ENCODE data around the gene B3GLCT. TPM values are rescaled to one million over a fixed set of nuclear protein-coding genes. Genes with fewer than 3 reads are reported as not detected.

B3GLCT gene
- total RNA-seq, 2 donors from 2014 or later = 10.1 to 11.5 TPM

DNA sequence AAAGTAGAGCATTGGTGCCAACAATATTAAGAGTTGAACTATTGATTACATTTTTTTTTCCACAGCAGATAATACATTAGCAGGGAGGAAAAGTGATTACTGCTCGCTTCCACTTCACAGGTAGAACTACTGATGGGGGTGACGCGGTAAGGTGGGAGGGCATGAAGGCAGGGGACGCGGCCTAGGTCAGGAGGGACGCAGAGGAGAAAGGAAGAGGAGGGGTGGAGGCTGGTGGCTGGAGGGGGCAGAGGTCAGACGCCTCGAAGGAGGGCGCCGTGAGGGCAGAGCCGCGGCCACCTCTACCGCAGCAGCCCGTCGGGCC, 287 bp upstream of the B3GLCT start:
- H3K4me3 Mint-ChIP-seq = peak overlapping the region; percentile 61
- H3K9me3 ChIP-seq (ENCODE audit: control insufficient read depth, low read length) = no peaks in the 10 kb centered on the region
- H3K9me3 Mint-ChIP-seq = no peaks in the 10 kb centered on the region
- WGBS, 2 experiments (ENCODE audit: insufficient coverage in 1 of 2, insufficient read length in 1 of 2) = 13 to 80% methylated on average over 1 to 15 of the region's 15 CpGs
- H3K36me3 Mint-ChIP-seq (ENCODE audit: low read depth) = no peaks in the 10 kb centered on the region
- TF ChIP-seq, protein P1, sequence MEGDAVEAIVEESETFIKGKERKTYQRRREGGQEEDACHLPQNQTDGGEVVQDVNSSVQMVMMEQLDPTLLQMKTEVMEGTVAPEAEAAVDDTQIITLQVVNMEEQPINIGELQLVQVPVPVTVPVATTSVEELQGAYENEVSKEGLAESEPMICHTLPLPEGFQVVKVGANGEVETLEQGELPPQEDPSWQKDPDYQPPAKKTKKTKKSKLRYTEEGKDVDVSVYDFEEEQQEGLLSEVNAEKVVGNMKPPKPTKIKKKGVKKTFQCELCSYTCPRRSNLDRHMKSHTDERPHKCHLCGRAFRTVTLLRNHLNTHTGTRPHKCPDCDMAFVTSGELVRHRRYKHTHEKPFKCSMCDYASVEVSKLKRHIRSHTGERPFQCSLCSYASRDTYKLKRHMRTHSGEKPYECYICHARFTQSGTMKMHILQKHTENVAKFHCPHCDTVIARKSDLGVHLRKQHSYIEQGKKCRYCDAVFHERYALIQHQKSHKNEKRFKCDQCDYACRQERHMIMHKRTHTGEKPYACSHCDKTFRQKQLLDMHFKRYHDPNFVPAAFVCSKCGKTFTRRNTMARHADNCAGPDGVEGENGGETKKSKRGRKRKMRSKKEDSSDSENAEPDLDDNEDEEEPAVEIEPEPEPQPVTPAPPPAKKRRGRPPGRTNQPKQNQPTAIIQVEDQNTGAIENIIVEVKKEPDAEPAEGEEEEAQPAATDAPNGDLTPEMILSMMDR (conservative IDR thresholded peaks at IDR 0.05) = no peak
- H3K27ac Mint-ChIP-seq = peak overlapping the region; percentile 74
- no peak overlapping the region for H3K27ac ChIP-seq (ENCODE audit: low read depth, low read length)
- H3K27me3 ChIP-seq (ENCODE audit: control insufficient read depth, insufficient read depth, low read length, poor library complexity, severe bottlenecking) = no peaks in the 10 kb centered on the region
- H3K4me1 ChIP-seq (ENCODE audit: control insufficient read depth, insufficient read depth, low read length) = no peaks in the 10 kb centered on the region
- peaks cover 32% of the 10 kb centered on the region for H3K4me1 Mint-ChIP-seq
- no peak for DNase-seq
- H3K4me3 ChIP-seq (ENCODE audit: low read length) = peak overlapping the region; percentile 74
- H3K27me3 Mint-ChIP-seq (ENCODE audit: insufficient read depth) = no peaks in the 10 kb centered on the region
- H3K9ac ChIP-seq (ENCODE audit: extremely low read depth, low read length, poor library complexity, severe bottlenecking) = no peak overlapping the region
- no peaks in the 10 kb centered on the region for H3K36me3 ChIP-seq (ENCODE audit: control insufficient read depth, insufficient read depth, low read length)

DNA sequence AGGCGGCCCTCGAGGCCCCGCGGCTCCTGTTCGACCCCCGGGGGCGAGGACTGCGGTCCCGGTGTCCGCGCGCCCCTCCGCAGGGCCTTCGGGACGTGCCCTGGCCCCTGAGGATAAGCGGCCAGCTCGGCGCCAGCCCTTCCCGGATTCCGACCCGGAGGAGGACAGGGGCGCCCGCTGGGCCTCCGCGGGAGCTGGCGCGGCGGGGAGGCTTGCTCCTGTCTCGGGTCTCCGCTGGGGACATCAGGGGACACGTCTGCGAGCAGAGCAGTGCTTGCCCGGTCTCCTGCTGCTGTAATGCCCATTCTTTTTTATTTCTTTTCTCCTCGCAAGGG, 829 bp downstream of the B3GLCT start:
- Histone ChIP-seq H3K4me3 (ENCODE audit: low read length) (peak overlapping the region; percentile 82), H3K4me1 (ENCODE audit: control insufficient read depth, insufficient read depth, low read length) (no peaks in the 10 kb centered on the region), H3K27ac (ENCODE audit: low read depth, low read length) (peak overlapping the region; percentile 61), H3K9me3 (ENCODE audit: control insufficient read depth, low read length) (no peaks in the 10 kb centered on the region), H3K27me3 (ENCODE audit: control insufficient read depth, insufficient read depth, low read length, poor library complexity, severe bottlenecking) (no peaks in the 10 kb centered on the region), H3K36me3 (ENCODE audit: control insufficient read depth, insufficient read depth, low read length) (no peaks in the 10 kb centered on the region), H3K9ac (ENCODE audit: extremely low read depth, low read length, poor library complexity, severe bottlenecking) (peak overlapping the region; percentile 66)
- H3K4me3 Mint-ChIP-seq = peak overlapping the region; percentile 61
- peaks cover 34% of the 10 kb centered on the region for H3K4me1 Mint-ChIP-seq
- DNase-seq = peak; percentile 78
- WGBS, 2 experiments (ENCODE audit: insufficient coverage in 1 of 2, insufficient read length in 1 of 2) = 0 to 1% methylated on average over 6 to 34 of the region's 34 CpGs
- TF ChIP-seq, protein P1 (conservative IDR thresholded peaks at IDR 0.05) = no peak
- no peaks in the 10 kb centered on the region for H3K36me3 Mint-ChIP-seq (ENCODE audit: low read depth)
- peak overlapping the region; percentile 15 for H3K27ac Mint-ChIP-seq
- no peaks in the 10 kb centered on the region for H3K9me3 Mint-ChIP-seq
- no peaks in the 10 kb centered on the region for H3K27me3 Mint-ChIP-seq (ENCODE audit: insufficient read depth)

DNA sequence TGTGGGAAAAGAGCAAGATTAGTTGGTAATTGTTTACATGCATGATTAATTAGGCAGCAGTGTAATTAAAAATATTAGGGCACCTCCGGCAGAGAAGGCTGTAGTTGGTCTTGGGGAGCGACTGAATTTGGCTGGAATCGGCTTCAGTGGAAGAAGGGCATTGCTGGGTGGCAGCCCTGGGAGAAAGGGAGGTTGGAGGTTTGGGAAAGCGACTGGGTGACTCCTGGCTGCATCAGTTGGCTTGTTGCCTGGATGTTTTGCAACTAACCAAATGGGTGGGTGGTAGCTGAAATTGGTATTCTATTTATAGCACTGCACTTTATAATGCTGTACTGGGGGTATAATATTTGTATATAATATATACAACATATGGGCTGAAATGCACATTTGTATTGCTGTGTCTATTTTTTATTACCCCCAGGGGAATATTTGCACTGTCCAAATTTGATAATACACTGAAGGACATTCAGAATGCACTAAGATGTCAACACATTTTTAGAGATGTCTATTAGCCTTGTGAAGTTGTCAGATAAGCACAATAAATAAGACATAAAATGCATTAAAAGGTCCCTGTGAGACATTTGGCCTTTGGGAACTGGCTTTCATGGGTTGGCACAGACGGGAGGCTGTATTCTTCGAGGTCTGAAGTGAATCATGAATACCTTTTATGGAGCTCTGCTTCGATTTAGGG, 1.7 kb downstream of the B3GLCT start:
- H3K27me3 Mint-ChIP-seq (ENCODE audit: insufficient read depth) = no peaks in the 10 kb centered on the region
- no peaks in the 10 kb centered on the region for H3K9me3 Mint-ChIP-seq
- Histone ChIP-seq H3K9ac (ENCODE audit: extremely low read depth, low read length, poor library complexity, severe bottlenecking) (peak overlapping the region; percentile 66), H3K9me3 (ENCODE audit: control insufficient read depth, low read length) (no peaks in the 10 kb centered on the region), H3K27ac (ENCODE audit: low read depth, low read length) (no peak overlapping the region), H3K4me3 (ENCODE audit: low read length) (peak overlapping the region; percentile 82), H3K27me3 (ENCODE audit: control insufficient read depth, insufficient read depth, low read length, poor library complexity, severe bottlenecking) (no peaks in the 10 kb centered on the region), H3K4me1 (ENCODE audit: control insufficient read depth, insufficient read depth, low read length) (no peaks in the 10 kb centered on the region), H3K36me3 (ENCODE audit: control insufficient read depth, insufficient read depth, low read length) (no peaks in the 10 kb centered on the region)
- TF ChIP-seq, protein P1 (conservative IDR thresholded peaks at IDR 0.05) = no peak
- peak overlapping the region; percentile 61 for H3K4me3 Mint-ChIP-seq
- H3K36me3 Mint-ChIP-seq (ENCODE audit: low read depth) = no peaks in the 10 kb centered on the region
- no peak for DNase-seq
- 88 to 98% methylated on average over 4 to 7 of the region's 7 CpGs for WGBS, 2 experiments (ENCODE audit: insufficient coverage in 1 of 2, insufficient read length in 1 of 2)
- H3K27ac Mint-ChIP-seq = no peak overlapping the region
- H3K4me1 Mint-ChIP-seq = peaks cover 32% of the 10 kb centered on the region
